ENCODE results near the gene C16orf92. TPM values are rescaled to one million over a fixed set of nuclear protein-coding genes. Genes with fewer than 3 reads are reported as not detected.
A peak's percentile ranks its signal among the peaks of the same experiment; 100 is the strongest.

The C16orf92 gene
- total RNA-seq, 1 experiment from 2014 or later: not detected

- TF ChIP-seq USF1 (CRISPR knock-in tag; IDR thresholded peaks at IDR 0.05) (peak; percentile 32; the same call in 1 of the 2 replicates), MYBL2 (CRISPR knock-in tag; IDR thresholded peaks at IDR 0.05) (peak; percentile 72), ZNF219 (CRISPR knock-in tag; IDR thresholded peaks at IDR 0.05; ENCODE audit: borderline replicate concordance) (no peak), CREM (CRISPR knock-in tag; IDR thresholded peaks at IDR 0.05) (peak; percentile 77; the same call in 1 of the 2 replicates), CBFB (CRISPR knock-in tag; IDR thresholded peaks at IDR 0.05; ENCODE audit: low read depth) (no peak), AR (CRISPR knock-in tag; IDR thresholded peaks at IDR 0.05) (no peak), ZNF317 (CRISPR knock-in tag; IDR thresholded peaks at IDR 0.05; ENCODE audit: borderline replicate concordance, low read depth) (no peak), KAT7 (CRISPR knock-in tag; IDR thresholded peaks at IDR 0.05; ENCODE audit: borderline replicate concordance) (no peak), TEAD1 (CRISPR knock-in tag; IDR thresholded peaks at IDR 0.05) (peak; percentile 89), ZNF425 (CRISPR knock-in tag; conservative IDR thresholded peaks at IDR 0.05) (no peak), USF2 (CRISPR knock-in tag; IDR thresholded peaks at IDR 0.05) (no peak), E2F1 (CRISPR knock-in tag; IDR thresholded peaks at IDR 0.05) (0 out of 2 replicates have a peak, but pooled peaks have one; percentile 52), RORB (CRISPR knock-in tag; IDR thresholded peaks at IDR 0.05) (no peak), ZNF138 (CRISPR knock-in tag; conservative IDR thresholded peaks at IDR 0.05) (no peak; the same call in 1 of the 2 replicates), ATF6 (CRISPR knock-in tag; IDR thresholded peaks at IDR 0.05) (no peak), FOXP4 (CRISPR knock-in tag; IDR thresholded peaks at IDR 0.05) (peak; percentile 81)
Observed at GRCh38 chr16:29973384-29974246, 49.4 kb upstream of the C16orf92 start, which contains the start of gene TAOK2 (continued).
